ENCODE results near the gene REEP3. TPM values are rescaled to one million over a fixed set of nuclear protein-coding genes. Genes with fewer than 3 reads are reported as not detected.

Gene REEP3
- total RNA-seq, 4 donors from 2014 or later, result 23.9 to 50.1 (median 36.7) TPM

DNA sequence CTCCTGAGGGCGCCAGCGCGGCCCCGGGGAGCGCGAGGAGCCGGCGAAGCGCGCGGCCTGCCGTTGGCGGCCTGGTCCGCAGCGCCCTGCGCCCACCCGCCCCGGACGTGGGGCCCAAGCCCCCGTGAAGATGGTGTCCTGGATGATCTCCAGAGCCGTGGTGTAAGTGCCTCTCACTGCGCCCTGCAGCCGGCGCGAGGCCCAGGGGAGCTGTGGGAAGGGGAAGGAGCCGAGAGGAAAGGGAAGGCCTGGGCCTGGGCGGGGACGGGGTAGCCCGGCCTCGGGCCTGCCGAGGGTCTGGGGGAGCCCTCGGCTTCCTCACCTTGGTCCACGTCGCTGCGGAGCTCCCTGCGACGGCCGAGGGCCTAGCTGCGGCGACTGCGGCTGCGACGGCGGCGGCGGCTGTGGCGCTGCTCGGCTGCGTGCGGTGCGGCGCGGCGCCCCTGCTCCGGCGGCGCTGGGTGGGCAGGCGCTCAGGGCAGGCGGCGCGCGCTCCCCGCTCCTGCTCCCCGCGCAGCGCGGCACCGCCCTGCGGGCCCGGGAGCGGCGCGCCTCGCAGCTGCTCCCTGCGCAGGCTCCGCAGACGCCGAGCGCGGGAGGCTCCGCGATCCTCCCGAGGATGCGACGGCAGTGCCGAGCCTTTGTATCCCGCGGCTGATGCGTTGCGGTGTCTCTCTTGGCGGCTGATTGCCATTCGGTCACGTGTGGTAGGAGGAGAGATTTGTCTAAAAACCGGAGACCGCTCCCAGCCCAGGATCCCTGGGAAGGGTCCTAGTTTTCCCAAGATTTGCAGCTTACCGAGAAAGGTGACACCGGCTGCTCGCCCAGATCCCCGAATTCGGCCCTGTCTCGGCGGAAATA, 445 bp downstream of the REEP3 start:
- no peaks in the 10 kb centered on the region for H3K27me3 ChIP-seq
- DNase-seq, result peak; percentile 66
- H3K27ac ChIP-seq, result peak overlapping the region; percentile 99 to 100 (median 100)
- TF ChIP-seq POLR2AphosphoS5 (IDR thresholded peaks at IDR 0.05), result peak; percentile 42 to 81 (median 72)
- TF ChIP-seq CTCF (IDR thresholded peaks at IDR 0.05), result no peak
- TF ChIP-seq POLR2A (IDR thresholded peaks at IDR 0.05), result peak; percentile 64
- no peak for TF ChIP-seq EP300 (IDR thresholded peaks at IDR 0.05; ENCODE audit: low read depth)
- no peaks in the 10 kb centered on the region for H3K9me3 ChIP-seq
- intact Hi-C loops (cut with DNase I; ENCODE audit: low total_unique reads), result loop anchor here (2.0 to 5.0 kb wide), 2 partner anchors 54 to 109 kb away; partner anchors contain the start of gene JMJD1C
- H3K4me1 ChIP-seq, result peaks cover 22 to 50% (median 38%) of the 10 kb centered on the region in 4 donors
- peak overlapping the region; percentile 78 to 93 (median 89) for H3K4me3 ChIP-seq
- in situ Hi-C loops (cut with MboI; ENCODE audit: low pct_ligation_motif_present in 1 of 4, low pct_unique_long_range_greater_than_20kb in 1 of 4, low sequenced_read_pairs in 3 of 4), result no loop called here
- no peaks in the 10 kb centered on the region for H3K36me3 ChIP-seq
- 0 to 1% methylated on average over 4 to 37 of the region's 102 CpGs for WGBS, 2 donors (ENCODE audit: low coverage in 1 of 2)

DNA sequence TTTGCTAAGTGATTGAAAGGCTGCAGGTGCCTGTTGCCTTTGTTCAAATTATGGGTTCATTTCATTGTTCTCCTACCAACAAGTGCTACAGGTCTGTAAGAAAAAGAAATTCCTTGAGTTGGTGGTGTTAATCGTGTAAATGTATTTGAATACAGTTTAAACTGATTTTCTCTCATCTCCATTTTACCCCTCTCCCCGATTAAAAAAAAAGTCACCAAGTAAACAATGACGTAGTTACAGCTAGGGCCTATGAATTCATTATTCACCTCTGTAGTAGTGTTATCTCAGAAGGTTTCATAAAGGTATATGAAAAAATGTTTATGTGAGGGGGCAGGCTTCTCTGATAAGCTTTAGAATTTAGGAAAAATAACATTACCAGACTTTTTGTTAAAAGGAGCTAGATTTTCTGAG, 1.1 kb downstream of the REEP3 start:
- no peak for DNase-seq
- intact Hi-C loops (cut with DNase I; ENCODE audit: low total_unique reads) (loop anchor here (2.0 to 5.0 kb wide), 2 partner anchors 55 to 109 kb away; partner anchors contain the start of gene JMJD1C), in situ Hi-C loops (cut with MboI; ENCODE audit: low pct_ligation_motif_present in 1 of 4, low pct_unique_long_range_greater_than_20kb in 1 of 4, low sequenced_read_pairs in 3 of 4) (no loop called here)
- H3K9me3 ChIP-seq, result no peaks in the 10 kb centered on the region
- H3K27me3 ChIP-seq, result no peaks in the 10 kb centered on the region
- no peaks in the 10 kb centered on the region for H3K36me3 ChIP-seq
- TF ChIP-seq EP300 (IDR thresholded peaks at IDR 0.05; ENCODE audit: low read depth) (no peak), CTCF (IDR thresholded peaks at IDR 0.05) (no peak), POLR2AphosphoS5 (IDR thresholded peaks at IDR 0.05) (no peak), POLR2A (IDR thresholded peaks at IDR 0.05) (no peak)
- WGBS, 2 donors (ENCODE audit: low coverage in 1 of 2), result 0 to 4% methylated on average over 3 of the region's 3 CpGs
- peak overlapping the region; percentile 99 to 100 (median 100) for H3K27ac ChIP-seq
- peaks cover 22 to 49% (median 36%) of the 10 kb centered on the region in 4 donors for H3K4me1 ChIP-seq
- H3K4me3 ChIP-seq, result peak overlapping the region; percentile 75 to 93 (median 85)

DNA sequence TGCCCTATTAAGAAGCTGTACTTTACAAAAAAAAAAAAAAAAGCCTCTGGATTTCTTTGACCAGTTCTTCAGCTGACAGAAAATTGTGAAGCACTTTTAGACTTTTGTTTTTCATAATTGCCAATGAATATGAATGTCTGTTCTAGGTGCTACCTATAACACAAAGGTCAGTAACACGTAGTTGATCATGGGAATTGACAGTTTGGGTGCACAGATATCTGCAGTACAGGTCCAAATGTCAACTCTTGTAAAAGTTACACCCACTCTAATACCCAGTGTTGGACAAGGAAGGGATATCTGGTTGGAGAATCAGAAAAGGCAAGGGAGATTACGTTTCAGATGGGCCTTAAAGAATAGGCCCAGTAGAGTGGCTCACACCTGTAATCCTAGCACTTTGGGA, 1.8 kb downstream of the REEP3 start:
- TF ChIP-seq POLR2A (IDR thresholded peaks at IDR 0.05) (no peak), EP300 (IDR thresholded peaks at IDR 0.05; ENCODE audit: low read depth) (no peak), CTCF (IDR thresholded peaks at IDR 0.05) (no peak), POLR2AphosphoS5 (IDR thresholded peaks at IDR 0.05) (peak in 1 of 3 donors; percentile 14)
- no peak for DNase-seq
- Histone ChIP-seq H3K9me3 (no peaks in the 10 kb centered on the region), H3K27ac (peak overlapping the region; percentile 99 to 100 (median 100)), H3K4me3 (peak overlapping the region in 1 of 4 donors; percentile 93), H3K36me3 (no peaks in the 10 kb centered on the region), H3K4me1 (peaks cover 22 to 49% (median 35%) of the 10 kb centered on the region in 4 donors), H3K27me3 (no peaks in the 10 kb centered on the region)
- intact Hi-C loops (cut with DNase I; ENCODE audit: low total_unique reads) (loop anchor here (2.0 to 5.0 kb wide), 2 partner anchors 56 to 108 kb away; partner anchors contain the start of gene JMJD1C), in situ Hi-C loops (cut with MboI; ENCODE audit: low pct_ligation_motif_present in 1 of 4, low pct_unique_long_range_greater_than_20kb in 1 of 4, low sequenced_read_pairs in 3 of 4) (no loop called here)
- 36 to 63% methylated on average over 2 of the region's 2 CpGs for WGBS, 2 donors (ENCODE audit: low coverage in 1 of 2)

- no peaks in the 10 kb centered on the region for H3K9me3 ChIP-seq
- H3K27me3 ChIP-seq, result no peaks in the 10 kb centered on the region
- no peak for TF ChIP-seq POLR2AphosphoS5 (IDR thresholded peaks at IDR 0.05)
- no peak for TF ChIP-seq EP300 (IDR thresholded peaks at IDR 0.05; ENCODE audit: low read depth)
- TF ChIP-seq CTCF (IDR thresholded peaks at IDR 0.05), result no peak
- no peak for TF ChIP-seq POLR2A (IDR thresholded peaks at IDR 0.05)
- in situ Hi-C loops (cut with MboI; ENCODE audit: low pct_ligation_motif_present in 1 of 4, low pct_unique_long_range_greater_than_20kb in 1 of 4, low sequenced_read_pairs in 3 of 4) (no loop called here), intact Hi-C loops (cut with DNase I; ENCODE audit: low total_unique reads) (no loop called here)
- 51 to 62% methylated on average over 3 of the region's 3 CpGs for WGBS, 2 donors (ENCODE audit: low coverage in 1 of 2)
- H3K36me3 ChIP-seq, result no peaks in the 10 kb centered on the region
- H3K4me3 ChIP-seq, result no peak overlapping the region
- no peak for DNase-seq
- peak overlapping the region in 3 of 4 donors; percentile 10 to 100 (median 100) for H3K27ac ChIP-seq
- peaks cover 17 to 39% (median 30%) of the 10 kb centered on the region in 4 donors for H3K4me1 ChIP-seq
These were observed 3.8 kb downstream of the REEP3 start for GRCh38 chr10:63525021-63525420.

All from transverse colon (tissue), 4 donors.